Endodermal cell (in vitro differentiated cells): ENCODE results near the gene PCID2. TPM values are rescaled to one million over a fixed set of nuclear protein-coding genes. Genes with fewer than 3 reads are reported as not detected.
"Not testable (repeated sequence)": the region's sequence is repeated elsewhere in the genome, so short reads cannot be mapped to it uniquely, and the experiment has no call there.

Experiments used
- DNase-seq: peaks from one replicate; pipeline ENCODE4 v3.0.0-alpha.2; 2017
- H3K27ac ChIP-seq: 2 replicates; pipeline ENCODE4 v1.5.1; 2013; ENCODE audit warnings: mild to moderate bottlenecking, low read depth, low read length, moderate library complexity
- H3K27me3 ChIP-seq: 2 replicates; pipeline ENCODE4 v1.6.1; 2013; ENCODE audit warnings: mild to moderate bottlenecking, low read length, moderate library complexity; ENCODE audit not compliant: insufficient read depth, control insufficient read depth, poor library complexity, severe bottlenecking
- H3K36me3 ChIP-seq: 2 replicates; pipeline ENCODE4 v1.7.0; 2013; ENCODE audit warnings: mild to moderate bottlenecking, low read length, moderate library complexity; ENCODE audit not compliant: control insufficient read depth, insufficient read depth
- H3K4me1 ChIP-seq: one replicate; pipeline ENCODE4 v1.7.0; 2013; ENCODE audit warnings: low read length; ENCODE audit not compliant: control insufficient read depth, insufficient read depth
- H3K4me3 ChIP-seq: 2 replicates; pipeline ENCODE4 v1.5.1; 2013; ENCODE audit warnings: mild to moderate bottlenecking, low read length, moderate library complexity
- H3K9ac ChIP-seq: 2 replicates; pipeline ENCODE4 v1.6.1; 2013; ENCODE audit warnings: mild to moderate bottlenecking, low read length, moderate library complexity; ENCODE audit not compliant: poor library complexity, severe bottlenecking; ENCODE audit errors: extremely low read depth
- H3K9me3 ChIP-seq: 2 replicates; pipeline ENCODE4 v1.6.1; 2013; ENCODE audit warnings: mild to moderate bottlenecking, low read length, moderate library complexity; ENCODE audit not compliant: control insufficient read depth
- H3K27ac Mint-ChIP-seq: 2 replicates; pipeline ENCODE4 v1.8.0; 2020; ENCODE audit warnings: mixed read lengths
- H3K27me3 Mint-ChIP-seq: 2 replicates; pipeline ENCODE4 v1.8.0; 2021; ENCODE audit warnings: mild to moderate bottlenecking, mixed read lengths; ENCODE audit not compliant: insufficient read depth
- H3K36me3 Mint-ChIP-seq: 2 replicates; pipeline ENCODE4 v1.8.0; 2020; ENCODE audit warnings: low read depth, mixed read lengths
- H3K4me1 Mint-ChIP-seq: 2 replicates; pipeline ENCODE4 v1.8.0; 2020; ENCODE audit warnings: mixed read lengths
- H3K4me3 Mint-ChIP-seq: 2 replicates; pipeline ENCODE4 v1.8.0; 2020; ENCODE audit warnings: mild to moderate bottlenecking, moderate library complexity, mixed read lengths
- H3K9me3 Mint-ChIP-seq: 2 replicates; pipeline ENCODE4 v1.8.0; 2020; ENCODE audit warnings: mild to moderate bottlenecking, mixed read lengths
- WGBS, 2 experiments: methylation state at CpG; one replicate each; pipeline versions ENCODE4 v1.1.5 to v1.1.7; 2013; ENCODE audit warnings: missing lambda C conversion rate in 2 of 2, mixed read lengths in 1 of 2; ENCODE audit not compliant: insufficient coverage in 1 of 2, insufficient read length in 1 of 2; 5-methylcytosine and 5-hydroxymethylcytosine counted together
- total RNA-seq, 2 donors: library from RNA; stranded (reverse); fragmentation: NEBNext Ultra II Directional in 1 of 2; extraction: Animal tissue kit (Norgen Biotek cat#: 25700) in 1 of 2; gene quantifications; 2 replicates in 1 of 2; 3 replicates in 1 of 2; pipeline ENCODE4 v1.2.1, GENCODE V29; 2021
- TF ChIP-seq, protein P1 (sequence below): fragments of 200-600 bp; sonication (generic); conservative IDR thresholded peaks from 2 replicates; pipeline ENCODE4 v1.5.0; 2021; ENCODE audit warnings: antibody characterized with exemption, mild to moderate bottlenecking

Gene PCID2
- total RNA-seq, 2 donors from 2014 or later, result 70.5 to 71.7 TPM

- no peak overlapping the region for H3K27ac ChIP-seq
- peaks cover 23% of the 10 kb centered on the region for H3K36me3 ChIP-seq
- peaks cover 12% of the 10 kb centered on the region for H3K9me3 ChIP-seq
- H3K27me3 Mint-ChIP-seq, result no peaks in the 10 kb centered on the region
- 91 to 95% methylated on average over 10 to 12 of the region's 12 CpGs for WGBS, 2 experiments
- DNase-seq, result peak; percentile 44
- no peaks in the 10 kb centered on the region for H3K27me3 ChIP-seq
- peak overlapping the region; percentile 55 for H3K27ac Mint-ChIP-seq
- TF ChIP-seq, protein P1, sequence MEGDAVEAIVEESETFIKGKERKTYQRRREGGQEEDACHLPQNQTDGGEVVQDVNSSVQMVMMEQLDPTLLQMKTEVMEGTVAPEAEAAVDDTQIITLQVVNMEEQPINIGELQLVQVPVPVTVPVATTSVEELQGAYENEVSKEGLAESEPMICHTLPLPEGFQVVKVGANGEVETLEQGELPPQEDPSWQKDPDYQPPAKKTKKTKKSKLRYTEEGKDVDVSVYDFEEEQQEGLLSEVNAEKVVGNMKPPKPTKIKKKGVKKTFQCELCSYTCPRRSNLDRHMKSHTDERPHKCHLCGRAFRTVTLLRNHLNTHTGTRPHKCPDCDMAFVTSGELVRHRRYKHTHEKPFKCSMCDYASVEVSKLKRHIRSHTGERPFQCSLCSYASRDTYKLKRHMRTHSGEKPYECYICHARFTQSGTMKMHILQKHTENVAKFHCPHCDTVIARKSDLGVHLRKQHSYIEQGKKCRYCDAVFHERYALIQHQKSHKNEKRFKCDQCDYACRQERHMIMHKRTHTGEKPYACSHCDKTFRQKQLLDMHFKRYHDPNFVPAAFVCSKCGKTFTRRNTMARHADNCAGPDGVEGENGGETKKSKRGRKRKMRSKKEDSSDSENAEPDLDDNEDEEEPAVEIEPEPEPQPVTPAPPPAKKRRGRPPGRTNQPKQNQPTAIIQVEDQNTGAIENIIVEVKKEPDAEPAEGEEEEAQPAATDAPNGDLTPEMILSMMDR, result no peak
- H3K9me3 Mint-ChIP-seq, result peaks cover 12% of the 10 kb centered on the region
- H3K4me1 ChIP-seq, result peaks cover 11% of the 10 kb centered on the region
- H3K4me3 Mint-ChIP-seq, result no peak overlapping the region
- no peak overlapping the region for H3K9ac ChIP-seq
- peaks cover 38% of the 10 kb centered on the region for H3K36me3 Mint-ChIP-seq
- H3K4me1 Mint-ChIP-seq, result peaks cover 28% of the 10 kb centered on the region
- H3K4me3 ChIP-seq, result no peak overlapping the region
Observed at GRCh38 chr13:113164492-113164891, 44.0 kb downstream of the PCID2 start.

DNA sequence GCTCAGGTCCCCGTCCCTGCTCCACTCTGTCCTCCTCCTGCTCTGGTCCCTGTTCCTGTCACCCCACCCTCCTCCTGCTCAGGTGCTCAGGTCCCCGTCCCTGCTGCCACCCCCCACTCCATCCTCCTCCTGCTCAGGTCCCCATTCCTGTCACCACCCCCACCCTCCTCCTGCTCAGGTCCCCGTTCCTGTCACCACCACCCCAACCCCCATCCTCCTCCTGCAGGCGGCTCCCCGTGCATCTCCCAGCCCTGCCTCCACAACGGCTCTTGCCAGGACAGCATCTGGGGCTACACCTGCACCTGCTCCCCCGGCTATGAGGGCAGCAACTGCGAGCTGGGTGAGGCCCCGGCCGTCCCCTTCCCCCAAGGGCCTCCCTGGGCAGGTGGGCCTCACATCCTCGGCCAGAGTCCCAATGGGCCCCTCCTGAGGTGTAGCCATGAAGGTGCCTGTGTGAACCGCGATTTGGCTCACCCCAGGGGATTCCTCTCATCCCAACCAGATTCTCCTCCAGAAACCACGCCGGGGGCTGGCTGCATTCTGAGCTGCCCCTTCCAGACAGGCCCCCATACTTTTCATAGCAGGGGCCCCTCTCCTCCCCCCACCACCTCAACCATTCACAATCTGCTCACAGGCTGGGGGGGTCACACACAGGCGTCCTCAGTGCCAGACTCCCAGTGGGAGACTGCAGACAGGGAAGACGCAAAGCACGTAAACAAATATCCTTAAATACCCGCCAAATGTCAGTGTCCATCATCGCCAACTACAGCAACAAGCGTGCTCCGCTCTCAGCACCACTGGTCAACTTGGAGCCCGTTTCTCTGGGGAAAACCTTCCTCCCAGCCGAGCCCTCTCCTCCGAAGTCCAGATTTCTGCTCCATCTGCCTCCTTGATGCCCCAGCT lies 45.4 kb downstream of the PCID2 start:
- Mint-ChIP-seq H3K4me3 (no peak overlapping the region), H3K36me3 (peaks cover 26% of the 10 kb centered on the region), H3K27me3 (no peaks in the 10 kb centered on the region), H3K27ac (peak overlapping the region; percentile 61), H3K4me1 (peaks cover 35% of the 10 kb centered on the region), H3K9me3 (peaks cover 9% of the 10 kb centered on the region)
- TF ChIP-seq, protein P1, result no peak
- peak; percentile 66 for DNase-seq
- Histone ChIP-seq H3K9me3 (peaks cover 9% of the 10 kb centered on the region), H3K4me1 (peaks cover 20% of the 10 kb centered on the region), H3K36me3 (peaks cover 9% of the 10 kb centered on the region), H3K9ac (no peak overlapping the region), H3K27ac (no peak overlapping the region), H3K4me3 (no peak overlapping the region), H3K27me3 (no peaks in the 10 kb centered on the region)
- WGBS, 2 experiments, result 68 to 90% methylated on average over 10 to 25 of the region's 25 CpGs

- H3K4me1 ChIP-seq, result peaks cover 20% of the 10 kb centered on the region
- H3K9me3 Mint-ChIP-seq, H3K4me3 Mint-ChIP-seq, H3K9ac ChIP-seq, DNase-seq, H3K4me3 ChIP-seq, H3K27me3 ChIP-seq, H3K9me3 ChIP-seq, H3K27ac Mint-ChIP-seq, H3K27ac ChIP-seq, H3K36me3 ChIP-seq, H3K27me3 Mint-ChIP-seq: not testable (repeated sequence)
- Mint-ChIP-seq H3K4me1 (peaks cover 43% of the 10 kb centered on the region), H3K36me3 (peaks cover 17% of the 10 kb centered on the region)
- 82% methylated on average over 3 of the region's 13 CpGs; no CpG with 5 or more reads in 1 of the 2 experiments for WGBS, 2 experiments
Observed at GRCh38 chr13:113161975-113162374, 46.5 kb downstream of the PCID2 start.
